DMS53 treated with DMSO at 0.1 percent for 48 hours (cell line): ENCODE results near the gene PRKCZ.
"Not testable (repeated sequence)": the region's sequence is repeated elsewhere in the genome, so short reads cannot be mapped to it uniquely, and the experiment has no call there.

ENCODE experiments used
- DNase-seq: peaks from one replicate; lab custom pipeline; 2025; ENCODE audit not compliant: unreplicated experiment; lab: John Stamatoyannopoulos, UW

PRKCZ gene

DNA sequence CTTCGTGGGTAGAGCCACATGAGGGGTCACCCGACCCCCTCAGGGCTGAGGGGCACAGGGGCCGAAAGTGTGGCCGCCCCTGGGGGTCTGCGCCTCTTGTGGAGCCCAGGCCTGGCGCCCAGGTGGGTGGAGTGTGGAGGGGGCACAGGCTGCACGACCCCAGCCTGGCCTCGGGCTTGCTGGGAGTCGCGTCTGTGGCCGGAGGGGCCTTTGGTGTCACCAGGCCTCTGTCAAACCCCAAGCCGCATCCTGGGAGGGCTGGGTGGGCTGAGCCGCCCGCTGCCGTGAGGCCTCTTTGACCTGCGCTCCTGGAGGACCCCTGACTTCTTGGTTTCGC, 83.6 kb downstream of the PRKCZ start:
- DNase-seq, result no peak

DNA sequence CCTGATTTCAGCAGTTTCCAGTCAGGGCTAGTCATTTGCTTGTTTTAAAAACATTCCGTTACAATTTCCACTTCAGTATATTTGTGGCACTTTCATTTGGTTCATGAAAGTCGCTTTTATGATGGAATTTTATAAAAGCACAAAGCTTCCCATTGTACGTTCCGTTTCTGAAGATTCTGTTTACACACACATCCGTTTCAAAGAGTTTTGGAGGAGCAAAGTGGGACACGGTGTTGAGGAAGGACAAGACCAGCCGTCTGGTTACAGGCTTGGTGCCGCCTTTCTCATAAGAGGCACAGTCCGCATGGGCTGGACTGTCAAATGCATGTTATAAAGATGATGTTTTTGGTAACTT, 84.0 kb downstream of the PRKCZ start:
- no peak for DNase-seq

DNA sequence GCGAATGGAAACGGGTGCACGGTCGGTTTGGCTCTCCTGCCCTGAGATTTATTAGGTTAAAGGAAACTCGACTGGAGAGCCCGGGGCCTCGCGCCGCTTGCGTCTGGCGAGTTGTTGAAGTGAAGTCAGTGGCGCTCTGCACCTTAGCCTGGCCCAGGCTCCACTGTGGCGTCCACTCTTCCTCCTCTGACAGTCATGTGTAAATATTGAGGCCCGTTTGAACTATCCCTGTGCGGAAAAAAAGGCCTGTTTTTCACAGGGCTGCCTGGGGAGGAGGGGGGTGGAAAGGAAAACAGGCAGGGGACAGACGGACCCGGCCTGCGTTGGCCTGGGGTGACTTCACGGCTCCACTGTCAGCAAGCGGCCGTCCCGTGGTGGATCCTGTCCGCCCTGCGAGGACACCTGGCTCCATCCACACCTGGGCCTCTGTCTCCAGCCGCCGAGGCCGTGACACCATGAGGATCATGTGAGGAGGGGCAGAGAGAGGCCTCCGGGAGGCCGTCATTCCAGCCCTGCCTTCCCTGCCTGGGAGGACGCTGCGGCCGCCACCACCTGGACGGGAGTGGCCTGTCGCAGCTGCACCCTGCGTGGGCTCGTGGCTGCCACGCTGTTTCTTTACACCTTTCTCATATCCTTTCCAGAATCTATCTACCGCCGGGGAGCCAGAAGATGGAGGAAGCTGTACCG, 84.6 kb downstream of the PRKCZ start:
- DNase-seq, result no peak

DNA sequence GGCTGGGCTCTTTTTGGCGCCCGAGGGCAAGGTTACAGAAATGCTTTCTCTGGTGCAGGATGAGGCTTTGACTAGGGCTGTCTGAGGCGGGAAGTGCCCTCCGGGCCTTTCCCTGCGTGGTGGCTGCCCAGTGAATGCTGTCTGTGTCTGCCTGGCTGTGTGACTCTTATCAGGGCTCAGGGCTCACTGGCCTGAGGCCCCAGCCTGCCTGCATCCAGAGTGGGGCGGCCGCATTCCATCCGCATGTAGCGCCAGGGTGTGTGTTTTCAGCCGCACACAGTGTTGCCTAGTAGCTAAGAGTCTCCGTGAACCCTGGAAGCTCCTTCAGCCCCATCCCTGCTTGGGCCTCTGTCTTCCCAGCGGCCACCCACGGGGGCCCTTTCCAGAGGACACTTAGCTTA, 85.2 kb downstream of the PRKCZ start:
- DNase-seq, result no peak

DNA sequence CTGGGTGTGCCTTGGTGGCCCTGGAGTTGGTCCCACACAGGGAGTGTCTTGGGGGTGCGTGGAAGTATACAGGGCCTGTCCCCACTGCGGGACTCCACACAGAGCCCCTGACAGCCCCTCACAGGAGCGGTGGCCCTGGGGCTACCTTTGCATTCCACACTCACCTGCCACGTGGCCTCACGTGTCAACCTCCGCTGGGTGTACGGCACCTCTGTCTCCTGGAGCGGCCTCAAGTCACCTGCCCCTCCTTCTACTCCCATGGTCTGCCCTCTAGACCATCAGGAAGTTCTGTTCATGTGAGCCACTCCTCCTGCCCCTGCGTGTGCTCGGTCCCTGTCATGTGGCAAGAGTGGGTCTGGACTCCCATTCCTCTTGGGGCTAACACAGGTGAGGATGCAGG, 85.7 kb downstream of the PRKCZ start:
- DNase-seq, result no peak

DNA sequence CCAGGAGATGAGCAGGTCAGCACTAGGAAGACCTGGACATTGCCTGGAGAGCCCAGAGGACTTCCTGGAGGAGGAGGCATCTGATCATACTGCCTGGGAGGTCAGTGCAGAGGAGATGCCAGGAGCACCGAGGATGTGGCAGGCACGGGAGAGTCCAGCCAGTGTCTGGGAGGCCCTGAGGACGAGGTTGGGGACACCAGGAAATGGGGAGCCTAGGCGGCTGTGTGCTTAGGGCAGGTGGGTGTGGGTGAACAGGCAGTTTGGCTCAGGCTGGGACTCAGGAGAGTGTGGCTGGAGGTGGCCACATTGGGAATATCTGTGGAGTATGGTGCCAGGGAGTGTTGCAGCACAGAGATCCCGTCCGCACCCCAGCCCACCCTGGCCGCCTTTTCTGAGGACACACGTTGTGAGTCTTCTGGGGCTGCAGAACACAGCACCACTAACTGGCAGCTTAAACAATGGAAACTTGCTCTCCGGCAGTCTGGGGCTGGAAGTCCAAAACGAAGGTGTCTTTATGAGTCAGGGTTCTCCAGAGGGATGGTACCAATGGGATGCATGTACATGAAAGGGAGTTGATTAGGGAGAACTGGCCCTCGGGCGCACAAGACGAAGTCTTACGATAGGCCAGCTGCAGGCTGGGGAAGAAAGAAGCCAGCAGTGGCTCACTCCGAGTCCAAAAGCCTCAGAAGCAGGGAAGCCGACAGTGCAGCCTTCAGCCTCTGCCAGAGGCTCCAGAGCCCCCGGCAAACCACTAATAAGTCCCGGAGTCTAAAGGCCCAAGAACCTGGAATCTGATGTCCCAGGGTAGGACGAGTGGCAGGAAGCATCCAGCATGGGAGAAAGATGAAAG, 86.4 kb downstream of the PRKCZ start:
- no peak for DNase-seq

DNA sequence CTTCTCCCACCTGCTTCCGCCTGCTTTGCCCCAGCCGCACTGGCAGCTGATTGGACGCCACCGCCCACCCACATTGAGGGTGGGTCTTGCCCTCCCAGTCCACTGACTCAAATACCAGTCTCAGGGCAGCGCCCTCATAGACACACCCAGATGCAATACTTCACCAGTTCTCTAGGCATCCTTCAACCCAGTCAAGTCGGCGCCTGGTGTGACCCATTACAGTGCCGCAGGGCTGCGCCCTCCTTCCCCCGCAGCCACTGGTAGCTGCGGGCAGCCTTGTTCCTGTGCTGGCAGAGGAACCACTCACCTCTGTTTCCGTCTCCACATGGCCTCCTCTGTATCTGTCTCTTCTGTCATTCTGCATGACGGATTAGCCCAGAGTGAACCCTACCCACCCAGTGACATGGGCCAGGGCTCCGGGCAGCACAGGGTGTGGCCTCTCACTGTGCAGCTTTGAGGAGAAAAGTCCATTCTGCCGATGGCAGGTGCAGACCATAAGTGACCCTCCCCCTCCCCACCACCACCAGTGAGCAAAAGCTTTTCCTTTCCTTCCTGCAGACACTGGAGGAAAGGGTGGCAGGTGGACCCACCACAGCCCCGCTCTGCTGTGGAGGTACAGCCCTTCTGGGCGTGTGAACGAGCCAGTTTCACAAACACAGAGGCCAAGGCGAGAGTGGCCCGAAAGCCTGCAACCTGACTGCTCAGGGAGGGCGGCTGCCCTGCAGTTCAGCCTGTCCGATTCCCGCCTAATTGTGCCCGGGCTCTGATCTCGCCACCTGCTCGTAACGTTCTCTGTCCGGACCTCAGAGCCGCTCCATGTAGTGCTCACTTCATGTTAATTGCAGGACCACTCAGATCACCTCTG, 87.3 kb downstream of the PRKCZ start:
- no peak for DNase-seq

DNA sequence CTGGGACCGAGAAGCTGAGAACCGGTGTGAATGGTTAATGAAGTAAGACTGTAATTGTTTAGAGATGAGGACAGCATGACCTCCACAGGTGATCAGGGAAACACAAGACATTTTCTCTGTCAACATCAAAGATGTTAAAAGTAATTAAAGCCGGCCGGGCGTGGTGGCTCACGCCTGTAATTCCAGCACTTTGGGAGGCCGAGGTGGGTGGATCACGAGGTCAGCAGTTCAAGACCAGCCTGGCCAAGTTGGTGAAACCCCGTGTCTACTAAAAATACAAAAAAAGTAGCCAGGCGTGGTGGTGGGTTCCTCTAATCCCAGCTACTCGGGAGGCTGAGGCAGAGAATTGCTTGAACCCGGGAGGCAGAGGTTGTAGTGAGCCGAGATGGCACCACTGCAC, 88.9 kb downstream of the PRKCZ start:
- DNase-seq, result not testable (repeated sequence)

DNA sequence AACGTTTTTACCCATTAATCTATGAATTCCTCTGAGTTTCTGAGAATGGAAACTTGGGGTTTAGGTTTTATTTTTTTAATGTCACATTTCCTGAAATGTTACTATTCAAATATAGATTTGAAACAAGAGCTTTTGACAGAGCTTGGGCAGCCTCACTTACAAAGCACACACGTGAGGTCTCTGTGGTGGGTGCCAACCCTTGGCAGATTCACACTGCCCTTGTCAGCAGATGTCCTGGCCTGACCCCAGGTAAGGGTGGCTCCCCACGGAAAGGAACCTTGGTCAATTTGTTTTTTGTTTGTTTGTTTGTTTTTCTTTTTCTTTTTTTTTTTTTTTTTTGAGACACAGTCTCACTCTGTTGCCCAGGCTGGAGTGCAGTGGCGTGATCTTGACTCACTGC, 90.8 kb downstream of the PRKCZ start:
- DNase-seq, result no peak

DNA sequence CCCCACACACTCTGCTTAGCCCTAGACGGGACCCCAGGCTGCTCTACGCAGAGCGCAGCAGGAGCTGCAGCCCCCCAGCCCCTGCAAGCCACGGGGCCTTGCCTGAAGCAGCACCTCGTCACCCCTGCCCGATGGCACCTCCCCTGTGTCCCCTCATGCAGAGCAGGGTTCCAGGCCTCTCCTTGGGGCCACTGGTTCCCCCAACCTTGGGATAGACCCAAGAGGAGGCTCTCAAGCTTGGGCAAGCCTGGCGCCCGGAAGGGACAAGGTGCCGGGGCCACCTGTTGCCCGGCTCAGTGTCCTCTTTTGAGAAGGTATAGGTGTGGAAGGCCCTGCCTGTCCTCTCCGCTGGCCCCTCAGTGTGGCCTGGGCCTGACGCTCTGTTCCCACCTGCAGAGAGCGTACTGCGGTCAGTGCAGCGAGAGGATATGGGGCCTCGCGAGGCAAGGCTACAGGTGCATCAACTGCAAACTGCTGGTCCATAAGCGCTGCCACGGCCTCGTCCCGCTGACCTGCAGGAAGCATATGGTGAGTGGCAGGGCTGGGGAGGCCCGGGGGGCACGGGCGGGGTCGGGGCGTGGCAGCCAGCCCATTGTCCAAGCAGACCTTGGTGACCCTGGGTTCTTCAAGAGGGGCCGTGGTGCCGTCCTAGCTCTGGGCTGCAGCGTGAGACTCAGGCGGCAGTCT, 93.7 kb downstream of the PRKCZ start:
- DNase-seq, result no peak

DNA sequence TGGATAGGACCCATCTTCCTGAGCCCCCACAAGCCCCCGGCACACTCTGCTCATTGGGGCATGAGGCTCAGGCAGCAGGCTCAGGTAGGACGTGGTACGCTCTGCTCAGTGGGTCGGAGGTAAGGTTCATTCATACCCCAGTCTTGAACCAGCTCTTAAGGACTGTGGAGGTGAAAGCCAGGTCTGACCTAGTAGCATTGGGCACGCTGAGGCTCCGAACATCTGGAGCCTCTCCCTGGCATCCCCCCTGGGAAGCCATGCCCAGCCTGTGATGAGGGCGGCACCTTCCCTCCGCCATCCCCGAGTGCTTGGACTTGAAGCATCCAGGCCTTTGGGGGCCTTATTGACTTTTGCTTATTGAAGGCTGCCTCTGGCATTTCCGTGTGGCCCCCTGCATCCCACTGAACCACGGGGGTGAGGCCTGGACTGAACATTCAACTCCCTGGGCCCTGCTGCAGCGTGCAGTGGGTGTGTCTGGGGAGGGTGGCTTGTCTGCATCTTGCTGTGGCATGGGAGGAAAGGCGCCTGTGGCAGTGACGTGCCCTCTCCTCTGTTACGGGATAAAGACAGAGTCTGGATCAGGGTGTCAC, 94.4 kb downstream of the PRKCZ start:
- no peak for DNase-seq

DNA sequence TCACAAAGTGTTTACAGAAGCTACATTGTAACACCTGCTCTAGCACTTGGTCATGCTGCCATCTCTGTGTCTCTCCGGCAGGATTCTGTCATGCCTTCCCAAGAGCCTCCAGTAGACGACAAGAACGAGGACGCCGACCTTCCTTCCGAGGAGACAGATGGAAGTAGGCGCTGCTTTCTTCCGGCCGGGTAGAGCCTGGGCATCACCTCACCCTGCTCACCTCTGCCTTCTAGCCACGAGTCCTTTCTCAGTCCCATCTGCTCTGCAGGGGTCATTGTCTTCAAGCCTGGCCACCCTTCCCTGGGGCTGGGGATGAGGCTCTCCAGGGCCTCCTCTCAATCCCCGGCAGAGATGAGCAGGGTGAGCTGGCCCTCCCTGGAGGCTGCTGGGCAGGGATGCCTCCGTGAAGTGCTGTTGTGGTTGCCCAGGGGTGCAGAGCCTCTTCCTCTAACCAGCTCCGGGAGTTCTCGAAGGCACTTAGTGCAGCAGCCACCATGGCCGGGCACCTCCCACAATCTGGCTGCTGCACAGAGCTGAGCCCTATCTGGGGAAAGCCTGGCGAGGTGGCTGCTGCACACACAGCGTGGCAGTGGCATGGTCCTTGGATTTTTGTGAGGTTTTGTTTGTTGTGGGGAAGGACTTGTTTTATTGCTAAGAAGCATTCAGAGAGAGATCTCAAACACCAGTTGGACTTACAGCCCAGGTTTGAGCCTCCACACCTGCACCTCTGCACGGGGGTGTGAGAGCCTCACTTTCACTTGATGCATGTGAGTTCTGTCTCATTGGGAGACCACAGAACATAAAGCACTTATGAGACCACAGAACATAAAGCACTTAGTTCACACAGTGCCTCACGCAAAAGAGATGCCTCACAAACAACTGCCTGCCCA, 96.0 kb downstream of the PRKCZ start:
- DNase-seq, result no peak

DNA sequence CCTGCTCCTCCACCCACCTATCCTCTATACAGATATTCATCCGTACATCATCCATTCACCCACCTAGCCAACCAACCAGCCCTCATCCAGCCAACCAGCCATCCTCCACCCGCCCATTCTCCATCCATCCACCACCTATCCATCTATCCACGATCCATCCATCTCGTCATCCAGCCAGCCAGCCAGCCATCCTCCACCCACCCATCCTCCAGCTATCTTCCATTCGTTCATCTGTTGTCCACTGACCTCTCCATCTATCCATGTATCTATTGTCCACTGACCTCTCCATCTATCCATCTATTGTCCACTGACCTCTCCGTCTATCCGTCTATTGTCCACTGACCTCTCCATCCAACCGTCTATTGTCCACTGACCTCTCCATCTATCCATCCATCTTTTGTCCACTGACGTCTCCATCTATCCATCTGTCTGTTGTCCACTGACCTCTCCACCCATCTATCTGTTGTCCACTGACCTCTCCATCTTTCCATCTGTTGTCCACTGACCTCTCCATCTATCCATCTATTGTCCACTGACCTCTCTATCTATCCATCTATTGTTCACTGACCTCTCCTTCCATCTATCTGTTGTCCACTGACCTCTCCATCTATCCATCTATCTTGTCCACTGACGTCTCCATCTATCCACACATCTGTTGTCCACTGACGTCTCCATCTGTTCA, 96.8 kb downstream of the PRKCZ start:
- no peak for DNase-seq

DNA sequence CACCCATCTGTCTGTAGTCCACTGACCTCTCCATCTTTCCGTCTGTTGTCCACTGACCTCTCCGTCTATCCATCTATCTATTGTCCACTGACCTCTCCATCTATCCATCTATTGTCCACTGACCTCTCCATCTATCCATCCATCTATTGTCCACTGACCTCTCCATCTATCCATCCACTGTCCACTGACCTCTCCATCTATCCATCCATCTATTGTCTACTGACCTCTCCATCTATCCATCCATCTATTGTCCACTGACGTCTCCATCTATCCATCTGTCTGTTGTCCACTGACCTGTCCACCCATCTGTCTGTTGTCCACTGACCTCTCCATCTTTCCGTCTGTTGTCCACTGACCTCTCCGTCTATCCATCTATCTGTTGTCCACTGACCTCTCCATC, 97.7 kb downstream of the PRKCZ start:
- DNase-seq, result not testable (repeated sequence)

DNA sequence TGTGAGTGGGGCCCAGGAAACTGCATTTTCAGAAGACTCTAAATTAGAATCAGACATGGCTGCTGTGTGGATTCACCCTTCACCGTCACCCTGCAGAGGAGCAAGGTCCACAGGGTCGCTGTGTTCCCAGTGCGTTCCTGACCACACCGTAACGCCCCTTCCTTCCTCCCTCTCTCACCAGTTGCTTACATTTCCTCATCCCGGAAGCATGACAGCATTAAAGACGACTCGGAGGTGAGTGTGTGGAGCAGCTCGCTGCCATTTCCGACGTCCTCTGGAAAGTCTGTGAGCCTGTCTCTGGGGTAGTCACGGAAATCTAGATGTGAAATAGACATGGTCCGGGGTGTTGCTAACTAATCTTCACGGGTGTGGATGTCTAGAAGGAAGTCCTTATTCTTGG, 98.5 kb downstream of the PRKCZ start:
- DNase-seq, result no peak

DNA sequence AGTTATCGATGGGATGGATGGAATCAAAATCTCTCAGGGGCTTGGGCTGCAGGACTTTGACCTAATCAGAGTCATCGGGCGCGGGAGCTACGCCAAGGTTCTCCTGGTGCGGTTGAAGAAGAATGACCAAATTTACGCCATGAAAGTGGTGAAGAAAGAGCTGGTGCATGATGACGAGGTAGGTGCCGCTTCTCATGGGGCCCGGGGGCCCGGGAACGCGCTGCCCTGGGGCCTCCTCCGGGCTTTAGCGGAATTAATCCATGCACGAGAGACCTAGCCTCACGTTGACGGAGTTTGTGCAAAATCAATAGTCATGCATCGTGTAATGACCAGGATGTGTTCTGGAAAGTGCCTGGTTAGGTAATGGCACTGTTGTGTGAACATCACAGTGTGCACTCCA, 100.6 kb downstream of the PRKCZ start:
- no peak for DNase-seq

DNA sequence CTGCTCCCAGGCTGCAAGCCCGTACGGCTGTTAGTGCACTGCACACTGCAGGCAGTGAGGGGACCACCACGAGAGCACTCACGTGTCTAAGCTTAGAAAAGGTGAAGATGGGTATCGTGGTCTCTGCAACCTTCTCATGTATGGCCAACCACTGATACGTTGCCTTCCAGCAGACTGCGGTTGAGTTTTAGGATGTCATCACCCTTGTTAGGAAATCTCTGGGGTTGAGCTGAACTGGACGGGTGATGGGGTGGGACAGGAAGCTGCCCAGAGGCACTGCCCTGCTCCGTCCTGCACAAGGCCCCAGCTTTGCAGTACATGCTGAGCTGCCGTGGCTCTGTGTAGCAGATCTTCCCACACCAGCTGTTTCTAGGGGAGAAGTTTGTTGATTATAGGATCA, 101.0 kb downstream of the PRKCZ start:
- DNase-seq, result no peak

DNA sequence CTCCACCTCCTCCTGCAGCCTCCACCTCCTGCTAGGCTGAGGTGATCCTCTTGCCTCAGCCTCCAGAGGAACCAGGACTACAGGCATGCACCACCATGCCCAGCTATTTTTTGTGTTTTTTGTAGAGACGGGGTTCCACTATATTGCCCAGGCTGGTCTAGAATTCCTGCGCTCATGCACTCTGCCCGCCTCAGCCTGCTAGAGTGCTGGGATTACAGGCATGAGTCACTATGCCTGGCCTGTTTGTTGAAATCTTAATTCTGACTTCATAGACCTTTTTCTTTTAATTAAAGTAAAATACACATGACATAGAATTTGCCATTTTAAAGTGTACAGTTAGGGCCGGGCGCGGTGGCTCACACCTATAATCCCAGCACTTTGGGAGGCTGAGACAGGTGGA, 101.7 kb downstream of the PRKCZ start:
- no peak for DNase-seq

DNA sequence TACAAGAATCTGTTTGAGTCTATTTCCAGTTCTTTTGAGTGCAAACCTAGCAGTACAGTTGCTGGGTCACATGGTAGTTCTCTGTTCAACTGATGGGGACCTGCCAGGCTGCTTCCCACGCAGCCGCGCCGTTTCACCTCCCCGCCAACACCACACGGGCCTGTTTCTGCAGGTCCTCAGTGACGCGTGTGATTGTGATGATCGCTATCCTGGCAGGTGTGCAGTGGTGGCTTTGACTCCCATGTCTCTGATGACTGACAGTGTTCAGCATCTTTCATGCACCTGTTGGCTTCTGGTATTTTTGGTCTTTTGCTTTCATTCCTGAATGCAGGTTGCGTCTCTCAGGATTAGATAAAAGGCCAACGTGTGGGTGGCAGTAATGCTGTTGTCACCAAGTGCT, 102.7 kb downstream of the PRKCZ start:
- DNase-seq, result no peak
